Activated naive CD8-positive, alpha-beta T cell treated with anti-CD3 and anti-CD28 coated beads, Interleukin-2, amount 10 ng/mL, durations not matched to agents 7 days and 5 days (primary cell): ENCODE measurements around the gene HIVEP3. TPM values are rescaled to one million over a fixed set of nuclear protein-coding genes. Genes with fewer than 3 reads are reported as not detected.

Source experiments
- ATAC-seq: fragments of 150-1000 bp; cut with Tn5 transposase; one replicate; pipeline ENCODE4 v1.10.0; 2021; ENCODE audit warnings: low read depth, moderate library complexity
- POLR2A ChIA-PET: fragments of 350-600 bp; sonication (Branson Sonifier 250); formaldehyde crosslinking; loops from one replicate; lab custom pipeline; 2021; ENCODE audit warnings: antibody characterized with exemption; lab: Charles Lee
- DNase-seq: peaks from one replicate; pipeline ENCODE4 v3.0.0; 2021
- H3K27ac Mint-ChIP-seq: one replicate; pipeline ENCODE4 v1.8.0; 2022; ENCODE audit warnings: mild to moderate bottlenecking, mixed read lengths
- H3K27me3 Mint-ChIP-seq: one replicate; pipeline ENCODE4 v1.8.0; 2022; ENCODE audit warnings: mild to moderate bottlenecking, moderate library complexity, mixed read lengths
- H3K36me3 Mint-ChIP-seq: one replicate; pipeline ENCODE4 v1.8.0; 2021; ENCODE audit warnings: mild to moderate bottlenecking, mixed read lengths
- H3K4me1 Mint-ChIP-seq: one replicate; pipeline ENCODE4 v1.8.0; 2021; ENCODE audit warnings: mixed read lengths
- H3K4me3 Mint-ChIP-seq: one replicate; pipeline ENCODE4 v1.8.0; 2022; ENCODE audit warnings: mild to moderate bottlenecking, moderate library complexity, mixed read lengths
- H3K9me3 Mint-ChIP-seq: one replicate; pipeline ENCODE4 v1.8.0; 2021; ENCODE audit warnings: mixed read lengths
- total RNA-seq, 2 experiments: library from RNA; stranded (reverse); gene quantifications; one replicate each; pipeline ENCODE4 v1.2.3, GENCODE V29; 2021

HIVEP3 gene
- total RNA-seq, 2 experiments from 2014 or later: 10.1 to 10.7 TPM

- no peaks in the 10 kb centered on the region for H3K27me3 Mint-ChIP-seq
- peaks cover 7% of the 10 kb centered on the region for H3K36me3 Mint-ChIP-seq
- ATAC-seq: no peak
- no peak overlapping the region for H3K4me3 Mint-ChIP-seq
- H3K27ac Mint-ChIP-seq: no peak overlapping the region
- no peak for DNase-seq
- H3K4me1 Mint-ChIP-seq: peaks cover 5% of the 10 kb centered on the region
- POLR2A ChIA-PET: no interaction called here
- H3K9me3 Mint-ChIP-seq: peaks cover 3% of the 10 kb centered on the region
Measured at GRCh38 chr1:41610361-41610760, 308.4 kb downstream of the HIVEP3 start.

- Mint-ChIP-seq H3K4me3 (no peak overlapping the region), H3K36me3 (peaks cover 7% of the 10 kb centered on the region), H3K27me3 (no peaks in the 10 kb centered on the region), H3K9me3 (peaks cover 3% of the 10 kb centered on the region), H3K27ac (no peak overlapping the region), H3K4me1 (peaks cover 3% of the 10 kb centered on the region)
- ATAC-seq (no peak), DNase-seq (no peak)
- POLR2A ChIA-PET: no interaction called here
Measured at GRCh38 chr1:41609166-41609883, 309.4 kb downstream of the HIVEP3 start.

- POLR2A ChIA-PET: no interaction called here
- H3K4me3 Mint-ChIP-seq: no peak overlapping the region
- DNase-seq (no peak), ATAC-seq (no peak)
- peaks cover 13% of the 10 kb centered on the region for H3K36me3 Mint-ChIP-seq
- H3K27ac Mint-ChIP-seq: no peak overlapping the region
- H3K27me3 Mint-ChIP-seq: no peaks in the 10 kb centered on the region
- peaks cover 3% of the 10 kb centered on the region for H3K9me3 Mint-ChIP-seq
- H3K4me1 Mint-ChIP-seq: peaks cover 3% of the 10 kb centered on the region
Measured at GRCh38 chr1:41608211-41608610, 310.5 kb downstream of the HIVEP3 start.

GRCh38 chr1:41607808-41608207, 310.9 kb downstream of the HIVEP3 start:
- H3K9me3 Mint-ChIP-seq: peaks cover 3% of the 10 kb centered on the region
- ATAC-seq (no peak), DNase-seq (no peak)
- peaks cover 3% of the 10 kb centered on the region for H3K4me1 Mint-ChIP-seq
- H3K4me3 Mint-ChIP-seq: no peak overlapping the region
- POLR2A ChIA-PET: no interaction called here
- peaks cover 13% of the 10 kb centered on the region for H3K36me3 Mint-ChIP-seq
- no peaks in the 10 kb centered on the region for H3K27me3 Mint-ChIP-seq
- no peak overlapping the region for H3K27ac Mint-ChIP-seq

- ATAC-seq (no peak), DNase-seq (no peak)
- peaks cover 5% of the 10 kb centered on the region for H3K36me3 Mint-ChIP-seq
- peaks cover 5% of the 10 kb centered on the region for H3K4me1 Mint-ChIP-seq
- H3K27ac Mint-ChIP-seq: no peak overlapping the region
- no peaks in the 10 kb centered on the region for H3K27me3 Mint-ChIP-seq
- H3K9me3 Mint-ChIP-seq: peaks cover 8% of the 10 kb centered on the region
- no peak overlapping the region for H3K4me3 Mint-ChIP-seq
- POLR2A ChIA-PET: no interaction called here
Measured at GRCh38 chr1:41599912-41600311, 318.8 kb downstream of the HIVEP3 start.

- Mint-ChIP-seq H3K36me3 (no peaks in the 10 kb centered on the region), H3K4me1 (peaks cover 5% of the 10 kb centered on the region), H3K4me3 (no peak overlapping the region), H3K27me3 (no peaks in the 10 kb centered on the region), H3K27ac (no peak overlapping the region), H3K9me3 (peaks cover 8% of the 10 kb centered on the region)
- DNase-seq (no peak), ATAC-seq (no peak)
- POLR2A ChIA-PET: no interaction called here
Measured at GRCh38 chr1:41598325-41598724, 320.4 kb downstream of the HIVEP3 start.

- Mint-ChIP-seq H3K36me3 (peaks cover 6% of the 10 kb centered on the region), H3K9me3 (no peaks in the 10 kb centered on the region), H3K27ac (no peak overlapping the region), H3K27me3 (no peaks in the 10 kb centered on the region), H3K4me1 (no peaks in the 10 kb centered on the region), H3K4me3 (no peak overlapping the region)
- DNase-seq (no peak), ATAC-seq (no peak)
- POLR2A ChIA-PET: no interaction called here
Measured at GRCh38 chr1:41592451-41593125, 326.1 kb downstream of the HIVEP3 start.

- Mint-ChIP-seq H3K9me3 (no peaks in the 10 kb centered on the region), H3K4me1 (no peaks in the 10 kb centered on the region), H3K27ac (no peak overlapping the region), H3K27me3 (no peaks in the 10 kb centered on the region), H3K36me3 (peaks cover 8% of the 10 kb centered on the region), H3K4me3 (no peak overlapping the region)
- no peak for DNase-seq
- POLR2A ChIA-PET: no interaction called here
- no peak for ATAC-seq
Measured at GRCh38 chr1:41591891-41592290, 326.8 kb downstream of the HIVEP3 start.

- Mint-ChIP-seq H3K9me3 (no peaks in the 10 kb centered on the region), H3K4me3 (no peak overlapping the region), H3K27ac (no peak overlapping the region), H3K4me1 (no peaks in the 10 kb centered on the region), H3K27me3 (no peaks in the 10 kb centered on the region), H3K36me3 (peaks cover 10% of the 10 kb centered on the region)
- POLR2A ChIA-PET: no interaction called here
- DNase-seq: no peak
- ATAC-seq: no peak
Measured at GRCh38 chr1:41590331-41590730, 328.4 kb downstream of the HIVEP3 start.

- H3K9me3 Mint-ChIP-seq: no peaks in the 10 kb centered on the region
Measured at GRCh38 chr1:41589395-41589794, 329.3 kb downstream of the HIVEP3 start.

GRCh38 chr1:41588334-41588875, 330.3 kb downstream of the HIVEP3 start:
- Mint-ChIP-seq H3K36me3 (peaks cover 10% of the 10 kb centered on the region), H3K4me1 (no peaks in the 10 kb centered on the region), H3K4me3 (no peak overlapping the region), H3K27me3 (no peaks in the 10 kb centered on the region), H3K27ac (no peak overlapping the region), H3K9me3 (no peaks in the 10 kb centered on the region)
- ATAC-seq (no peak), DNase-seq (no peak)
- POLR2A ChIA-PET: no interaction called here

More at GRCh38 chr1:41589395-41589794, 329.3 kb downstream of the HIVEP3 start:
- ATAC-seq (no peak), DNase-seq (no peak)
- H3K36me3 Mint-ChIP-seq: peaks cover 10% of the 10 kb centered on the region
- no peak overlapping the region for H3K4me3 Mint-ChIP-seq
- no peaks in the 10 kb centered on the region for H3K27me3 Mint-ChIP-seq
- H3K27ac Mint-ChIP-seq: no peak overlapping the region
- H3K4me1 Mint-ChIP-seq: no peaks in the 10 kb centered on the region
- POLR2A ChIA-PET: no interaction called here

GRCh38 chr1:41587791-41588190, 330.9 kb downstream of the HIVEP3 start:
- no peak for ATAC-seq
- Mint-ChIP-seq H3K4me1 (no peaks in the 10 kb centered on the region), H3K9me3 (no peaks in the 10 kb centered on the region), H3K4me3 (no peak overlapping the region), H3K27ac (no peak overlapping the region), H3K36me3 (peaks cover 10% of the 10 kb centered on the region), H3K27me3 (no peaks in the 10 kb centered on the region)
- POLR2A ChIA-PET: no interaction called here
- DNase-seq: no peak

GRCh38 chr1:41586230-41586629, 332.5 kb downstream of the HIVEP3 start:
- H3K9me3 Mint-ChIP-seq: no peaks in the 10 kb centered on the region
- H3K27me3 Mint-ChIP-seq: no peaks in the 10 kb centered on the region
- DNase-seq (no peak), ATAC-seq (no peak)
- H3K4me1 Mint-ChIP-seq: peaks cover 3% of the 10 kb centered on the region
- H3K27ac Mint-ChIP-seq: no peak overlapping the region
- POLR2A ChIA-PET: no interaction called here
- peaks cover 9% of the 10 kb centered on the region for H3K36me3 Mint-ChIP-seq
- no peak overlapping the region for H3K4me3 Mint-ChIP-seq
